Tongue (tissue), 2 donors: ENCODE results near the gene RBMXL2. TPM values are rescaled to one million over a fixed set of nuclear protein-coding genes. Genes with fewer than 3 reads are reported as not detected.
A peak's percentile ranks its signal among the peaks of the same experiment; 100 is the strongest.

Experiments used
- DNase-seq: peaks from one replicate; pipeline ENCODE4 v3.0.0-alpha.2; 2015
- total RNA-seq: library from RNA; depleted of rRNA; stranded (reverse); fragments of >200 nt; gene quantifications from one replicate; pipeline ENCODE4 v1.2.3, GENCODE V29; 2014

The RBMXL2 gene
- not detected for total RNA-seq

DNA sequence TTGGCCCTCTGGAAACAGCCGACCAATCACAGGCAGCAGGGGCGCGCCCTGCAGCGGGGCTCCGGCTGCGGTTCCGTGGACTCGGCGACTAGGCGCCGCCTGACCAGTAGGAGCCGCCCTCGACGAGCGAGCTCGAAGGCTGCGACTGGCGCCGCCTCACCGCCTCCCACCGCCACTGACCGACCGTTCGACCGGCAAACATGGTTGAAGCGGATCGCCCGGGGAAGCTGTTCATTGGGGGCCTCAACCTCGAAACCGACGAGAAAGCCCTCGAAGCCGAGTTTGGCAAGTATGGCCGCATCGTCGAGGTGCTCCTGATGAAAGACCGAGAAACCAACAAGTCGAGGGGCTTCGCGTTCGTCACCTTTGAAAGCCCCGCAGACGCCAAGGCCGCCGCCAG is at the start of gene RBMXL2:
Gene RBMXL2 (plus strand): TSS at position 78 of the 400 bp plus-strand sequence. CDS start 123 bp downstream, at position 201.
- no peak for DNase-seq

DNA sequence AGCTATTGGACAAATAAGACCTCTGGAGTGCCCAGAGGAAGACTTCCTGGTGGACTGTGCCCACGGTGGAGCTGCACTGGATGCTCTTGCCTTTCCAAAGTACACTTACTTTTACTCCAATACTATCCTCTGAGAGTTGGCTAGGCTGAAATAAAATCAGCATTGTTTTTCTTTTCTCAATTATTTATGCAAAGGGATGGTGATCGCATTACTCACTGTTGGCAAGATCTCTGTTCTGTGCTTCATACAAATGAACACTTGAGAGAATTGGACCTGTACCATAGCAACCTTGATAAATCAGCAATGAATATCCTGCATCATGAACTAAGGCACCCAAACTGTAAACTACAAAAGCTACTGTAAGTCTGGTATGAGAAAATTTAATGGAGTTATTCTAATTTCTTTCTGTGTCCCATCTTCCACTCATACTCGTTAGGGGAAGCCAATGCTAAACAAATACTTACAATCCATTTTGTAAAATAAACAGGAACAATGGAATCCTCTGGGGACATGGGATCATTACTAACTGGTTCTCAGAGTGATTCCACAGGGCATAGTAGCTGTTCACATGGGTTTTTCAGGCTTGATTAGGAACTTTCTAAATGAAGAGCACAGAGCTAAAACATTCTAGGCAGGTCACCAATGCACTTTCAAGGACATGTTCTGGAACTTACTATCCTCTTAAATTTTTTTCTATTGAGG is 42.2 kb upstream of the RBMXL2 start:
- DNase-seq, result peak; percentile 2

DNA sequence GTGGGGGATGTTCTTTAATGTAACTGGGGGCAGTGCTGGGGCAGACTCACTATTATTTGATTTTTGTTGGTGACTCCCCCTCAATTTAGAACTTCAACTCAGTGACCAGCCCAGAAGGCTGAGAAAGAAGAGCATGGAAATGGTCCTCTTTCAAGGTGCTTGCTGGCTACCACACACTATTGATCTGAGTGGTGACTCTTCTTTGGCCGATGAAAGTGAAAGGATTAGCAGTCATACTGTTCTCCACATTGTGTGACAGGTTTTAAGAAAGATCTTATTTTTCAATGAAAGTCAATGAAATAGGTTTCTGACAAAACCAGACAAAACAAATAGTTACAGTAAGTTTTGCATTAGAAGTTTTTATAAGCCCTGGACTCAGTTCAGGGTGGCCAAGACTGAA is 38.6 kb upstream of the RBMXL2 start:
- no peak for DNase-seq

DNA sequence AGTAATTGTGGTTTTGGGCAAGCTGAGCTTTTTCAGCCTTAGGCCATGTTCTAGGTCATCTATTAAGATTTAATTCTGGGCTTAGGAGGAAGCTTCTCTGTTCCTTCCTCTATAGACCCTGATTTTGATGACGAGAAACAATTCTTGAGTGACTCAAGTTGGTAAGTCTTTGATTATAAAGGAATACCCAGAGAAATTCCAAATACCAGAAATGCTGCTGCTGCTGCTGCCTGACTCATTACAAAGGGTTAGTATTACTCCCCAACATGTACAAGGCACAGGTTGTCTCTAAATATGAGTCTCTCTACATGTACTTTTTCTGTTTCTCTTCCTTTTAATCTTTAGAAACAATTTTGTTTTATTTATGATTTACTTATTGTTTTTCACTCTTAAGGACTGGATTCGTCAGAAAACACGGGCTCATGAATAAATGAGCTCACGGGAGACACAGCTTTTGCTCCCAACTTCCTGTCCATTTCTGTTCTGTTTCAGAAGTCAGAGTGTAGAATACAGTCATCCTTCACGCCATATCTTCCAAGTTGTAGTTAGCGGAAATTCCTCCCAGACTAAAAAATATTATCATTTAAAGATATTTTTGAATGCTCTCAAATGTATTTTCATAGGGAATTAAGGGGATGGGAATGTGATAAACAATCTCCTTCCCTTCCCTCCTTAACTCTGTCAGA is 31.8 kb upstream of the RBMXL2 start:
- no peak for DNase-seq

DNA sequence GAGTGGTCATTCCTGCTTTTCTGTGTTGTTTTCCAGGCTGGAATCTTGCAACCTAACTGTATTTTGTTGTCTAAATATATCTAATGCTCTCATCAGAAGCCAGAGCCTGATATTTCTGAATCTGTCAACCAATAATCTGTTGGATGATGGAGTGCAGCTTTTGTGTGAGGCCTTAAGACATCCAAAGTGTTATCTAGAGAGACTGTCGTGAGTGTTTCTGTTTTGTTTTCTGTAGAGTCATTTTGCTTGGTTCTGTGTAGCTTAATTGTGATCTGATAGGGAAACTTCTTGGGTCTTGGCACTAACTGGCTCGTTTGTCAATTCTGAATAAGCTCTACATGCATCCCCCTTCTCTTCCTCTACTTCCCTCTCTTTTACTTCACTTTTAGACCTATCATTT is 31.2 kb upstream of the RBMXL2 start:
- no peak for DNase-seq

DNA sequence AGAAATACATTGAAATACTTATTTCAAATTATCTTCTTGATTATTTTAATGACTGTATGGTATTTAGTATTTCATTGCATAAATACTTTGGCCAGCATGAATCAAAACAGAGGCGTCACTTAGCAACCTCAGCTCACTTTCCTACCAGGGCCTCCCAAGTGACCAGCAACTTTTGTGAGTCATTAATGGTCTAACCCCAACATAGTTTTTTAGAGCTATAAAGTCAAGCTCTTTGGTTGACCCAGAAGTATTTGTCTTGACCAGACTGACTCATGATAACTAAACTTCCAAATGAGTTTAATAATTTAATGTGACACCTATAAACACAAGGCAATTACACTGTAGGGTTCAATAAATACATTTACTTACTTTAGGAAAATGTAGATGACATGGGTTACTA is 27.9 kb upstream of the RBMXL2 start:
- no peak for DNase-seq

DNA sequence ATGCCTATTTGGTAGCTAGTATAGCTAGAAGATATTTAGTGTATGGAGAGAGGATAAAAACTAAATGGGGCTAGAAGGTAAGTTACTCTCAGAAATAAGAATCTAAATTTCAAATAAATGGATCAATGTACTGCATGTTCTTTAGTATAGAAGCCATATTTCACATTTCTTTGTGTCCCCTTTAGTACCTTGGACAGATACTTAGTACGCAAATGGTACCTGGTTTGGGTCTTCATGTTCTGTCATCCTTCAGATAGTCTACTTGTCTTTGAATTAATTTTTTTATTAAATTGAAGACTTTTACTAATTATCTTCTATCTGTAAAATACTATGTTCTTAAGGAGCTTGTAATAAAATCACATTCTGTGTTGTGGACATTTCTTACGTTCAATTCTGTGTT is 26.3 kb upstream of the RBMXL2 start:
- DNase-seq, result no peak

DNA sequence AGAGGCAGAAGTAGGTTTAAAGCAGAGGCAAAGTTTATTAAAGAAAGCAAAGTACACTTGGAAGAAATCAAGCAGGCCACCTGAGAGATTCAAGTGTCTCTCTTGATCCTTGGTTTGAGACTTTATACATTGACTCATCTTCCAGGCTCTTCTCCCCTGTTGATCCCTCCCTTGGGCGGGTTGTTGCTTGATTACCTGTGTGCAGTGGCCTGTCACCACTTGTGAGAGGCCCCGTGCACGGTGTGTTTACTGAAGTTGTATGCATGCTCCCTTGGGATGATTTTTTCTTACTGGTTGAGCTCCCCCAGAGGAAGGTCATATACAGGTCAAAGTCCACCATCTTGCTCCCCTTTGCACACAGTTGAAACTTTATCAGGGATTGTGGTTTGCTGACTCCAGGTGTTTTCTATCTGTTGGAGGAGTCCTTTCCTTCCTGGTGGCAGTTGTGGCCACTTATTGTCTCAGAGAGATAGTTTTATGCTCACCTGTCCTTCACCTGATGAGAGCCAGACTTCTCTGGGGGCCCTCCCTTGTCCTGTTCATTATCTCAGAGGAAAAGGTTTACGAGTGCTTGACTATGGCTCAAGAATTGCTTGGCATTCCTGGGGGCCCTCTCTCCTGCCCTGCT is 16.3 kb upstream of the RBMXL2 start:
- DNase-seq, result no peak

DNA sequence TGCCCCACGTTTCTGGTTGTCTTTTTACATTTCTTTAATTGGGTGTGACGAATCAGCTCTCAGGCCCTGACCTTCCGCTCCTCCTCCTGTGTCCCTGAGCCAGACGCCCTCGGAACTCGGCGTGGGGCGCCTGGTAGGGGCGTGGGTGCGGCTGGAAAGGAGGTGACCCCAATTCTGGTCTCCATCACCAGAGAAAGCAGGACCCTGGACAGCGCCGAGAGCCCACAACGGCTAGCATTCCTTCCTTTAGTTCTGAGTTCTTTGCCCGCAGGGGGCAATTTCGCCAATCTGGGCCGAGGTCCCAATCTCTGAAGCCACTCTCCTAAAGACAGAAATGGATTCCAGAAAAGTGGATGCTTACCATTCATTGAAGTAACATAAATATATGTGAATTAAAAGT is 11.7 kb upstream of the RBMXL2 start:
- DNase-seq, result peak; percentile 16

DNA sequence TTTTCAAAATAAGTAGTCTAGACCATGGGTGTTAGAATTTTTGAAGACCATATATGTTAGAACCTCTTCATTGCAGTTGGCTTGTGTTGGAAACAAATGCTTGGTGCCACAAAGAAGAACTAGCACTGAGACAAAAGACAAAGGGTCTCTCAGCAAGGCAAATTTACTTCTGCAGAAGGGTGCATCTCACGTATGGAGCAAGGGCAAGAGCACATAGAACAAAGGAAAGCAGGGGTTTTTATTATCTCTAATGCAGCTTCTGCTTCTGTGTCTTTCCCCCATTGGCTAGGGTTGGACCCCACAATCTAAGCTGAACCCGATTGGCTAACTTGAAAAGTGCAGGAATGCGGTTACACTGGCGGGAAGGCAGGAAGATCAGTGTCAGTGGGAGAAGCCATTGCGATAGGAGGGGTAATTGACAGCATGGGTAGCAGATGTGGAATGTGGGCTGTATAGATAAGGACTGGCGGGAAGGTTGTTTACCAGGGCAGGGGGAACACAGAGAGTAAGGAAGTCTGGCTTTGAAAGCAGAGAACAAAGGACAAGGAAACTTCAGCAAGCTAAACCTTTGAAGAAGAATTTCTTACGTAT is 9.2 kb upstream of the RBMXL2 start:
- no peak for DNase-seq

DNA sequence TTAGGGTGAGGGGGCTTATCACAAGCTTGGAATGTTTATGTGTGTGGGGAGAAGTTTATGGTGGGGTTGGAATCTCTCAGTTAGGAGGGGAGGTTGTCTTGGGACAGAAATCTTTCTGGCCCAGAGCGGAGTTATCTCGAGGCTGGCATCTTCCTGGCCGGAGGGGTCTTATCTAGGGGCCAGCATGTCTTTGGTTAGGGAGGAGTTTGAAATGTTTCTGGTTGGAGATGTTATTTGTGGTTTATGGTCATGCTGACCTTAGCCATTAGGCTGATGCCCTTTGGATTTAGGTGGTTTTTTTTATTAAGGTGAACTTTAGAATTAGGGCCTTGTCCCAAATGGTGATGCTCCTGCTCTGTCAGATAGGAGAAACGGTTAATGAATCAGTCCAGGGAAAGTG is 7.9 kb upstream of the RBMXL2 start:
- DNase-seq, result no peak

DNA sequence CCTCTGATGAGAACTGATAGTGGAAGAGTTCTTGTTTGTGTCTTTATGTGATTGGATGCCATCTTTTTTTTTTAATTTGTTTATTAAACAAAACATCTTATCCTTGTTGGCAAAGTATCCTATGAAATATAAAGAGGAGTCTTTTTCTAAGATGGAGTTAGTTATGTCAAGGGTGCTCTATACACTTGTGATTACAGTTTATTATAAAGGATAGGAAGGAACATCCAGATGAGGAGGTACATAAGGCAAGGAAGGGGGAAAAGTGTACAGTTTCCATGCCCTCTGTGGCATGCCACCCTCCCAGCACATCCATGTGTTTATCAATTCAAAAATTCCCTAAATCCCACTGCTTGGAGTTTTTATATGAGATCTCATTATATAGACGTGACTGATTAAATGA is 7.4 kb upstream of the RBMXL2 start:
- DNase-seq, result no peak

DNA sequence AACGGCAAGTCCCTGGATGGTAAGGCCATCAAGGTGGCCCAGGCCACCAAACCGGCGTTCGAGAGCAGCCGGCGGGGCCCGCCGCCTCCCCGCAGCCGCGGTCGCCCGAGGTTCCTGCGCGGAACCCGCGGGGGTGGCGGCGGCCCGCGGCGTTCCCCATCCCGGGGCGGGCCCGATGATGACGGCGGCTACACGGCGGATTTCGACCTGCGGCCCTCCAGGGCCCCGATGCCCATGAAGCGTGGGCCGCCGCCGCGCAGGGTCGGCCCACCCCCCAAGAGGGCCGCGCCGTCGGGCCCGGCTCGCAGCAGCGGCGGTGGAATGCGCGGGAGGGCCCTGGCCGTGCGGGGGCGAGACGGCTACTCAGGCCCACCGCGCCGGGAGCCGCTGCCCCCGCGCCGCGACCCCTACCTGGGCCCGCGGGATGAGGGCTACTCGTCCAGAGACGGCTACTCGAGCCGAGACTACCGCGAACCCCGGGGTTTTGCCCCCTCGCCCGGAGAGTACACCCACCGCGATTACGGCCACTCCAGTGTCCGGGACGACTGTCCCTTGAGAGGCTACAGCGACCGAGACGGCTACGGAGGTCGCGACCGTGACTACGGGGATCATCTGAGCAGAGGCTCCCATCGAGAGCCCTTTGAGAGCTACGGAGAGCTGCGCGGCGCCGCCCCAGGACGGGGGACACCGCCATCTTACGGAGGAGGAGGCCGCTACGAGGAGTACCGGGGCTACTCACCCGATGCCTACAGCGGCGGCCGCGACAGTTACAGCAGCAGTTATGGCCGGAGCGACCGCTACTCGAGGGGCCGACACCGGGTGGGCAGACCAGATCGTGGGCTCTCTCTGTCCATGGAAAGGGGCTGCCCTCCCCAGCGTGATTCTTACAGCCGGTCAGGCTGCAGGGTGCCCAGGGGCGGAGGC is 792 bp downstream of the RBMXL2 start:
- no peak for DNase-seq

DNA sequence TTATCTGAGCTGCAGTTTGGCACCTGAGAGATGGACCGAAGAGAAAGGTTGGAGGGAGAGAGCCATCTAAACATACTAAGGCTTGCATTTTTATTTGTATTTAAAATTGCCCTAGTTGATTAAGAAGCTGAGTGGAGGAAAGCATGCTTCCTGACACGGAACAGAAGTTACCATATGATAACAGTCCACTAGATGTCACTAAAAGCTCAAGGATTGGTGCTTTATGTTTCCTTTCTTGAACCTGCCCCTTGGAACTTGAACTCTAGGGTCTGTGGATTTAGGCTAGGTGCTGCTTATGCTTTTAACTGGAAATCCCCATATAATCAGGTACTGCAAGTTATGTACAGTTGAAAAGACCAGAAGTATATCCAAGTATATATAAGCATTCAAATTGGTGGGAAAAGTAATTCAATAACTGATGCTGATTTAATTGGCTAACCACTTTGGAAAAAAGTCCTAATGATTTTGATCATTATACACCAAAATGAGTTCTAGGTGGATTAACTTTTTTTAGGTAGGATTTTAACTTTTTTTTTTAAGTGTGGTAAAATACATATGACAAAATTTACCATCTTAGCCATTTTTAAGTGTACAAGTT is 9.5 kb downstream of the RBMXL2 start:
- DNase-seq, result peak; percentile 69

DNA sequence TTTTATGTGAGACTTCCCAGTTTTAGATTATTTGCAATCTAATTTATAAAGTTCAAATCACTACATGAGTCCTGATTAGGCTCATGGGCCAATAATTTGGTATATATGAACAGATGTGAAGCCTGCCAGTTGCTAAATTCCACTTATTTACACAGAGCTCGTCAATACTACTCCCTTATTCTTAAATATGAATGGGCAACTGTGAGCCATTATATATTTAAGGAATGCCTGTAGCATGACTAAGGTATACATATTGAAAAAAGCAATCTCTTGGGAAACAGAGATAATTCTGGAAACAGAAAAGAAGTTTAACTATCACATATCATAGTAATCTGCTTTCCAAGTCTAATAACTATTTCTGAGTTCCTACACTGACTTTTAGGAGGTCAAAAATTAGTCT is 27.0 kb downstream of the RBMXL2 start:
- DNase-seq, result no peak

DNA sequence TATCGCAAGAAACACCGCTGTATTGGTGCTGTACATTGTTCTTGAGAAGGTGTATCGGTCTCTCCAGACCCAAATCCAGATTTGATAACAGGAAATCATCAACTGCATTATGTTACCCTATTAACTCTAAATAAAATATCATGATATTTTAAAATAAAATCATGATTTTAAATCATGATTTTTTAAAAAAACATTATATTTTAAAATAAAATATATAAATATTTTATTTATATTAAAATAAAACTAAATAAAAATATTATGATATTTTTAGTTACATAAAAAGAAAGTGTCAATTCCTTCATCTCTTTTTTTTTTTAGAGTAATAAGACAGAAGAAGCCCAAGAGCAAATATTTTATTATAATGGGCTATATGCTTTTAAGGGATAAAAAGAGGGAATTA is 27.6 kb downstream of the RBMXL2 start:
- DNase-seq, result no peak

DNA sequence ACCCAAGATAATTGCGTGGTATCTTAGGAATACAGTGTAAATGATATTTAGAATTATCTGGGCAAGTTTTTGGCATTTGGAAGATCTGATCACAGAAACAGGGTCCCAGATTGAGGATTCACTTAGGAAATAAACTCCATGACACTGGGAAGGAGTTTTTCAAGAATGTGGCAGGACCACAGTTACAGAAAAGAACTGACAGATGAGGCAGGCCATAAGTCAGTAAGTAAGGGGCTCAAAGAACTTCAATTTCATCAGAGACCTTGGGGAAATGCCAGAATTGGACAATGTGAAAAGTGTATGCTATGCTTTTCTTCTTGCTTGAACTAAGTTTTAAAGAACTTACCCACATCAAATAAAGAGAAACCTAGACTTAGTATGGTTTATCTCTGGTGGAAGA is 49.3 kb downstream of the RBMXL2 start:
- DNase-seq, result no peak
